OCI-LY7 (cell line): ENCODE measurements around the gene TNFAIP3. TPM values are rescaled to one million over a fixed set of nuclear protein-coding genes. Genes with fewer than 3 reads are reported as not detected.

Experiments used
- BruUV-seq: library from RNA; stranded (reverse); fragments of 400-500 nt; replicated peaks from 2 replicates; lab custom pipeline; 2021; lab: Mats Ljungman, UMichigan
- CTCF ChIA-PET: fragments of 300-600 bp; sonication (Branson Sonifier 250); formaldehyde crosslinking; loops from one replicate; lab custom pipeline; 2022; ENCODE audit warnings: antibody characterized with exemption; ENCODE audit not compliant: unreplicated experiment; lab: Charles Lee
- POLR2A ChIA-PET: fragments of 300-600 bp; sonication (Branson Sonifier 250); formaldehyde crosslinking; loops from one replicate; lab custom pipeline; 2022; ENCODE audit warnings: antibody characterized with exemption; lab: Charles Lee
- DNase-seq: peaks from one replicate; pipeline ENCODE4 v3.0.0-alpha.2; 2015; ENCODE audit warnings: low spot score
- H2AFZ ChIP-seq: fragments of 200-600 bp; sonication (generic), shearing (Covaris generic); 2 replicates; pipeline ENCODE4 v1.6.1; 2014; ENCODE audit warnings: mild to moderate bottlenecking, antibody characterized with exemption, low read length, moderate library complexity
- H3K27ac ChIP-seq: fragments of 200-600 bp; sonication (generic); 2 replicates; pipeline ENCODE4 v1.5.1; 2014; ENCODE audit warnings: mixed run types, low read depth, mild to moderate bottlenecking, moderate library complexity, low read length, inconsistent platforms; ENCODE audit not compliant: poor library complexity, severe bottlenecking
- H3K36me3 ChIP-seq: fragments of 200-600 bp; sonication (generic); 2 replicates; pipeline ENCODE4 v1.6.1; 2014; ENCODE audit warnings: mild to moderate bottlenecking, antibody characterized with exemption, low read length, moderate library complexity, mixed read lengths; ENCODE audit not compliant: insufficient read depth
- H3K4me1 ChIP-seq: fragments of 200-600 bp; sonication (generic); 2 replicates; pipeline ENCODE4 v1.5.1; 2014; ENCODE audit warnings: mild to moderate bottlenecking, low read length; ENCODE audit not compliant: insufficient read depth, poor library complexity, severe bottlenecking
- H3K4me2 ChIP-seq: fragments of 200-600 bp; sonication (generic); 2 replicates; pipeline ENCODE4 v1.6.1; 2014; ENCODE audit warnings: mild to moderate bottlenecking, low read length
- H3K4me3 ChIP-seq: fragments of 200-600 bp; sonication (generic); 2 replicates; pipeline ENCODE4 v1.5.1; 2014; ENCODE audit warnings: mild to moderate bottlenecking, low read depth, low read length; ENCODE audit not compliant: poor library complexity, severe bottlenecking
- H3K79me2 ChIP-seq: fragments of 200-600 bp; sonication (generic); 2 replicates; pipeline ENCODE4 v1.6.1; 2016; ENCODE audit warnings: low read depth, mild to moderate bottlenecking, low read length, moderate library complexity, mixed read lengths; ENCODE audit not compliant: insufficient read depth
- H3K9me2 ChIP-seq: fragments of 200-600 bp; sonication (generic); 2 replicates; pipeline ENCODE4 v1.6.1; 2016; ENCODE audit warnings: mild to moderate bottlenecking, low read length, mixed read lengths; ENCODE audit not compliant: insufficient read depth
- H3K9me3 ChIP-seq: fragments of 200-600 bp; sonication (generic); 2 replicates; pipeline ENCODE4 v1.6.1; 2014; ENCODE audit warnings: mild to moderate bottlenecking, mixed run types, low read length, mixed read lengths
- H4K20me1 ChIP-seq: fragments of 200-600 bp; sonication (generic); 2 replicates; pipeline ENCODE4 v1.6.1; 2014; ENCODE audit warnings: mild to moderate bottlenecking, antibody characterized with exemption, low read length, moderate library complexity, mixed read lengths; ENCODE audit not compliant: insufficient read depth
- CTCF ChIP-seq: fragments of 200-600 bp; sonication (generic); conservative IDR thresholded peaks from 2 replicates; pipeline ENCODE4 v1.5.1; 2014; ENCODE audit warnings: mild to moderate bottlenecking, antibody characterized with exemption, low read length, moderate library complexity, mixed read lengths
- EZH2phosphoT487 ChIP-seq: fragments of 200-600 bp; sonication (generic); IDR thresholded peaks from 2 replicates; pipeline ENCODE4 v1.6.1; 2018; ENCODE audit warnings: low read depth, borderline replicate concordance, mild to moderate bottlenecking, mixed run types, antibody characterized with exemption, low read length, moderate library complexity, mixed read lengths
- intact Hi-C: fragments of 100-400 bp; cut with micrococcal nuclease; formaldehyde crosslinking; loops from one replicate; pipeline ENCODE4 v1.10.0; 2022; ENCODE audit not compliant: unreplicated experiment
- total RNA-seq, 2 experiments: library from RNA; depleted of rRNA in 1 of 2; stranded (reverse); fragments of >200 nt in 1 of 2; shearing (Covaris generic) in 1 of 2; gene quantifications; 2 replicates each; pipeline ENCODE4 v1.2.3, GENCODE V29; 2014 to 2022

The TNFAIP3 gene
- total RNA-seq, 2 experiments from 2014 or later, result 8.8 to 28.3 TPM

GRCh38 chr6:137866200-137866913 is 702 bp upstream of the TNFAIP3 start:
- Histone ChIP-seq H3K79me2 (peaks cover 34% of the 10 kb centered on the region), H3K27ac (peak overlapping the region; percentile 28), H3K4me3 (peak overlapping the region; percentile 85), H2AFZ (peak overlapping the region; percentile 80; the same call in 1 of the 2 replicates), H3K4me1 (peaks cover 38% of the 10 kb centered on the region), H3K9me2 (no peaks in the 10 kb centered on the region), H3K4me2 (peak overlapping the region; percentile 78), H3K36me3 (peaks cover 5% of the 10 kb centered on the region), H4K20me1 (peaks cover 7% of the 10 kb centered on the region; the same call in 1 of the 2 replicates), H3K9me3 (no peaks in the 10 kb centered on the region)
- intact Hi-C loops, result loop anchor here (2.0 kb wide), 2 partner anchors 66 to 112 kb away; no protein-coding TSS in a partner anchor
- CTCF ChIA-PET, result interaction anchor here (0.6 to 1.2 kb wide), 4 partner anchors 75 to 604 kb away, joined by 3 read pairs; no protein-coding TSS in a partner anchor
- BruUV-seq, result TSS peak; percentile 54
- POLR2A ChIA-PET, result interaction anchor here (0.6 to 1.4 kb wide), 5 partner anchors 36 to 158 kb away, joined by 3 to 4 read pairs (median 3); no protein-coding TSS in a partner anchor
- no peak for DNase-seq
- TF ChIP-seq EZH2phosphoT487 (no peak), CTCF (no peak)

GRCh38 chr6:137867685-137868509 is 838 bp downstream of the TNFAIP3 start:
- Histone ChIP-seq H3K9me3 (no peaks in the 10 kb centered on the region), H2AFZ (peak overlapping the region; percentile 10; the same call in 1 of the 2 replicates), H3K36me3 (peaks cover 21% of the 10 kb centered on the region), H3K9me2 (no peaks in the 10 kb centered on the region), H4K20me1 (peaks cover 7% of the 10 kb centered on the region; the same call in 1 of the 2 replicates), H3K27ac (peak overlapping the region; percentile 79), H3K79me2 (peaks cover 49% of the 10 kb centered on the region), H3K4me3 (peak overlapping the region; percentile 85), H3K4me2 (peak overlapping the region; percentile 79), H3K4me1 (peaks cover 53% of the 10 kb centered on the region)
- peak; percentile 87 for DNase-seq
- intact Hi-C loops, result loop anchor here (1.0 to 2.0 kb wide), 7 partner anchors 36 to 160 kb away; no protein-coding TSS in a partner anchor
- BruUV-seq, result no TSS peak
- TF ChIP-seq EZH2phosphoT487, result no peak
- no peak for TF ChIP-seq CTCF
- ChIA-PET POLR2A (interaction anchor here (0.5 to 2.0 kb wide), 11 partner anchors 9 to 171 kb away, joined by 3 to 6 read pairs (median 3); no protein-coding TSS in a partner anchor), CTCF (interaction anchor here (0.7 to 1.5 kb wide), 7 partner anchors 34 to 159 kb away, joined by 3 to 6 read pairs (median 4); no protein-coding TSS in a partner anchor)
